ENCODE data around the gene SIN3B.

The SIN3B gene

GRCh38 chr19:16901491-16902175 is 72.4 kb downstream of the SIN3B start:
- intact Hi-C loops (cut with DNase I), result no loop called here
- no peak for DNase-seq

GRCh38 chr19:16902545-16902944 is 73.3 kb downstream of the SIN3B start:
- intact Hi-C loops (cut with DNase I), result no loop called here

GRCh38 chr19:16903347-16903746 is 74.1 kb downstream of the SIN3B start:
- no peak for DNase-seq
- intact Hi-C loops (cut with DNase I), result no loop called here

More at GRCh38 chr19:16902545-16902944, 73.3 kb downstream of the SIN3B start:
- no peak for DNase-seq

- no peak for DNase-seq
- intact Hi-C loops (cut with DNase I), result no loop called here
Measured at GRCh38 chr19:16904599-16904998, 75.4 kb downstream of the SIN3B start.

GRCh38 chr19:16908759-16909158 is 79.6 kb downstream of the SIN3B start:
- intact Hi-C loops (cut with DNase I), result no loop called here
- DNase-seq, result no peak

GRCh38 chr19:16911046-16911445 is 81.8 kb downstream of the SIN3B start:
- intact Hi-C loops (cut with DNase I), result no loop called here
- DNase-seq, result peak in 1 of 10 donors; percentile 24

- no peak for DNase-seq
- intact Hi-C loops (cut with DNase I), result no loop called here
Measured at GRCh38 chr19:16912780-16913179, 83.6 kb downstream of the SIN3B start.

GRCh38 chr19:16914421-16914820 is 85.2 kb downstream of the SIN3B start:
- DNase-seq, result peak in 3 of 10 donors; percentile 44 to 57 (median 46)
- intact Hi-C loops (cut with DNase I), result no loop called here

GRCh38 chr19:16915135-16915534 is 85.9 kb downstream of the SIN3B start:
- DNase-seq, result no peak
- intact Hi-C loops (cut with DNase I), result no loop called here

- intact Hi-C loops (cut with DNase I), result no loop called here
- peak in 1 of 10 donors; percentile 22 for DNase-seq
Measured at GRCh38 chr19:16915734-16916133, 86.5 kb downstream of the SIN3B start.

GRCh38 chr19:16917401-16917800 is 88.2 kb downstream of the SIN3B start:
- DNase-seq, result peak in 2 of 10 donors; percentile 51 to 55
- intact Hi-C loops (cut with DNase I), result no loop called here

GRCh38 chr19:16919496-16919895 is 90.3 kb downstream of the SIN3B start:
- peak in 1 of 10 donors; percentile 4 for DNase-seq
- intact Hi-C loops (cut with DNase I), result no loop called here

- intact Hi-C loops (cut with DNase I), result no loop called here
Measured at GRCh38 chr19:16920816-16921529, 91.8 kb downstream of the SIN3B start.

GRCh38 chr19:16921766-16922591 is 92.8 kb downstream of the SIN3B start:
- DNase-seq, result peak in 2 of 10 donors; percentile 69 to 78
- intact Hi-C loops (cut with DNase I), result no loop called here

More at GRCh38 chr19:16920816-16921529, 91.8 kb downstream of the SIN3B start:
- peak in 2 of 10 donors; percentile 26 to 53 for DNase-seq

- DNase-seq, result peak in 1 of 10 donors; percentile 2
- intact Hi-C loops (cut with DNase I), result no loop called here
Measured at GRCh38 chr19:16922592-16922934, 93.4 kb downstream of the SIN3B start.

- intact Hi-C loops (cut with DNase I), result no loop called here
- peak in 2 of 10 donors; percentile 53 to 65 for DNase-seq
Measured at GRCh38 chr19:16922949-16923348, 93.8 kb downstream of the SIN3B start.

GRCh38 chr19:16927883-16928282 is 98.7 kb downstream of the SIN3B start:
- peak in 2 of 10 donors; percentile 40 to 64 for DNase-seq
- intact Hi-C loops (cut with DNase I), result no loop called here

GRCh38 chr19:16928351-16928750 is 99.2 kb downstream of the SIN3B start:
- DNase-seq, result no peak
- intact Hi-C loops (cut with DNase I), result no loop called here

- peak in 2 of 10 donors; percentile 22 to 51 for DNase-seq
- intact Hi-C loops (cut with DNase I), result no loop called here
Measured at GRCh38 chr19:16928916-16929315, 99.7 kb downstream of the SIN3B start.
